ENCODE measurements around the gene EMC7.
A peak's percentile ranks its signal among the peaks of the same experiment; 100 is the strongest.

The EMC7 gene

GRCh38 chr15:34107315-34107714, 5.7 kb upstream of the EMC7 start:
- Histone ChIP-seq H3K4me3 (no peak overlapping the region), H3K9me3 (ENCODE audit: low read depth, low read length) (no peaks in the 10 kb centered on the region), H3K27ac (no peak overlapping the region), H3K9ac (ENCODE audit: insufficient read length) (no peak overlapping the region), H3K36me3 (ENCODE audit: insufficient read depth, low read length) (no peaks in the 10 kb centered on the region)
- no peak for DNase-seq (ENCODE audit: low read depth, low spot score)
- TF ChIP-seq FOXP2 (optimal IDR thresholded peaks at IDR 0.05; ENCODE audit: control extremely low read depth, extremely low read length, insufficient read depth) (no peak), EZH2 (IDR thresholded peaks at IDR 0.05) (no peak), POLR2AphosphoS5 (IDR thresholded peaks at IDR 0.05; ENCODE audit: borderline replicate concordance, low read depth, low read length) (no peak)

- H3K4me3 ChIP-seq = no peak overlapping the region
- H3K9ac ChIP-seq (ENCODE audit: insufficient read length) = no peak overlapping the region
- TF ChIP-seq FOXP2 (optimal IDR thresholded peaks at IDR 0.05; ENCODE audit: control extremely low read depth, extremely low read length, insufficient read depth) (no peak), POLR2AphosphoS5 (IDR thresholded peaks at IDR 0.05; ENCODE audit: borderline replicate concordance, low read depth, low read length) (no peak), EZH2 (IDR thresholded peaks at IDR 0.05) (no peak)
- no peaks in the 10 kb centered on the region for H3K9me3 ChIP-seq (ENCODE audit: low read depth, low read length)
- no peak overlapping the region for H3K27ac ChIP-seq
- DNase-seq (ENCODE audit: low read depth, low spot score) = no peak
- H3K36me3 ChIP-seq (ENCODE audit: insufficient read depth, low read length) = no peaks in the 10 kb centered on the region
These were observed 4.8 kb upstream of the EMC7 start for GRCh38 chr15:34106423-34106822.

- H3K9me3 ChIP-seq (ENCODE audit: low read depth, low read length) = no peaks in the 10 kb centered on the region
- peak overlapping the region; percentile 71; the same call in 1 of the 2 replicates for H3K27ac ChIP-seq
- no peaks in the 10 kb centered on the region for H3K36me3 ChIP-seq (ENCODE audit: insufficient read depth, low read length)
- TF ChIP-seq EZH2 (IDR thresholded peaks at IDR 0.05) = no peak
- TF ChIP-seq POLR2AphosphoS5 (IDR thresholded peaks at IDR 0.05; ENCODE audit: borderline replicate concordance, low read depth, low read length) = no peak
- no peak for TF ChIP-seq FOXP2 (optimal IDR thresholded peaks at IDR 0.05; ENCODE audit: control extremely low read depth, extremely low read length, insufficient read depth)
- no peak for DNase-seq (ENCODE audit: low read depth, low spot score)
- H3K9ac ChIP-seq (ENCODE audit: insufficient read length) = peak overlapping the region; percentile 79
- peak overlapping the region; percentile 96 for H3K4me3 ChIP-seq
These were observed 688 bp upstream of the EMC7 start for GRCh38 chr15:34102175-34102925.

GRCh38 chr15:34099914-34100313, 1.7 kb downstream of the EMC7 start:
- no peak overlapping the region for H3K27ac ChIP-seq
- no peak for TF ChIP-seq EZH2 (IDR thresholded peaks at IDR 0.05)
- no peak for TF ChIP-seq POLR2AphosphoS5 (IDR thresholded peaks at IDR 0.05; ENCODE audit: borderline replicate concordance, low read depth, low read length)
- TF ChIP-seq FOXP2 (optimal IDR thresholded peaks at IDR 0.05; ENCODE audit: control extremely low read depth, extremely low read length, insufficient read depth) = no peak
- DNase-seq (ENCODE audit: low read depth, low spot score) = no peak
- peaks cover 4% of the 10 kb centered on the region for H3K36me3 ChIP-seq (ENCODE audit: insufficient read depth, low read length)
- H3K9me3 ChIP-seq (ENCODE audit: low read depth, low read length) = no peaks in the 10 kb centered on the region
- peak overlapping the region; percentile 96; the same call in 1 of the 2 replicates for H3K4me3 ChIP-seq
- peak overlapping the region; percentile 88 for H3K9ac ChIP-seq (ENCODE audit: insufficient read length)

GRCh38 chr15:34085746-34086145, 15.9 kb downstream of the EMC7 start:
- Histone ChIP-seq H3K4me3 (no peak overlapping the region), H3K36me3 (ENCODE audit: insufficient read depth, low read length) (peaks cover 28% of the 10 kb centered on the region), H3K9ac (ENCODE audit: insufficient read length) (no peak overlapping the region), H3K9me3 (ENCODE audit: low read depth, low read length) (no peaks in the 10 kb centered on the region), H3K27ac (no peak overlapping the region)
- DNase-seq (ENCODE audit: low read depth, low spot score) = no peak
- TF ChIP-seq FOXP2 (optimal IDR thresholded peaks at IDR 0.05; ENCODE audit: control extremely low read depth, extremely low read length, insufficient read depth) (no peak), EZH2 (IDR thresholded peaks at IDR 0.05) (no peak), POLR2AphosphoS5 (IDR thresholded peaks at IDR 0.05; ENCODE audit: borderline replicate concordance, low read depth, low read length) (no peak)

- DNase-seq (ENCODE audit: low read depth, low spot score) = no peak
- Histone ChIP-seq H3K27ac (no peak overlapping the region), H3K9ac (ENCODE audit: insufficient read length) (no peak overlapping the region), H3K4me3 (no peak overlapping the region), H3K9me3 (ENCODE audit: low read depth, low read length) (no peaks in the 10 kb centered on the region), H3K36me3 (ENCODE audit: insufficient read depth, low read length) (peaks cover 18% of the 10 kb centered on the region)
- TF ChIP-seq EZH2 (IDR thresholded peaks at IDR 0.05) (no peak), POLR2AphosphoS5 (IDR thresholded peaks at IDR 0.05; ENCODE audit: borderline replicate concordance, low read depth, low read length) (no peak), FOXP2 (optimal IDR thresholded peaks at IDR 0.05; ENCODE audit: control extremely low read depth, extremely low read length, insufficient read depth) (no peak)
These were observed 17.6 kb downstream of the EMC7 start for GRCh38 chr15:34084086-34084485.

- Histone ChIP-seq H3K9me3 (ENCODE audit: low read depth, low read length) (no peaks in the 10 kb centered on the region), H3K4me3 (no peak overlapping the region), H3K36me3 (ENCODE audit: insufficient read depth, low read length) (peaks cover 3% of the 10 kb centered on the region; the same call in 1 of the 2 replicates), H3K9ac (ENCODE audit: insufficient read length) (no peak overlapping the region), H3K27ac (no peak overlapping the region)
- no peak for DNase-seq (ENCODE audit: low read depth, low spot score)
- no peak for TF ChIP-seq FOXP2 (optimal IDR thresholded peaks at IDR 0.05; ENCODE audit: control extremely low read depth, extremely low read length, insufficient read depth)
- TF ChIP-seq POLR2AphosphoS5 (IDR thresholded peaks at IDR 0.05; ENCODE audit: borderline replicate concordance, low read depth, low read length) = no peak
- no peak for TF ChIP-seq EZH2 (IDR thresholded peaks at IDR 0.05)
These were observed 21.8 kb downstream of the EMC7 start for GRCh38 chr15:34079904-34080303.

GRCh38 chr15:34078900-34079299, 22.8 kb downstream of the EMC7 start:
- Histone ChIP-seq H3K4me3 (no peak overlapping the region), H3K27ac (no peak overlapping the region), H3K9me3 (ENCODE audit: low read depth, low read length) (no peaks in the 10 kb centered on the region), H3K9ac (ENCODE audit: insufficient read length) (no peak overlapping the region), H3K36me3 (ENCODE audit: insufficient read depth, low read length) (peaks cover 3% of the 10 kb centered on the region; the same call in 1 of the 2 replicates)
- TF ChIP-seq POLR2AphosphoS5 (IDR thresholded peaks at IDR 0.05; ENCODE audit: borderline replicate concordance, low read depth, low read length) (no peak), FOXP2 (optimal IDR thresholded peaks at IDR 0.05; ENCODE audit: control extremely low read depth, extremely low read length, insufficient read depth) (no peak), EZH2 (IDR thresholded peaks at IDR 0.05) (no peak)
- no peak for DNase-seq (ENCODE audit: low read depth, low spot score)

Data from SK-N-MC (cell line).